ENCODE measurements around the gene ARHGEF6. TPM values are rescaled to one million over a fixed set of nuclear protein-coding genes. Genes with fewer than 3 reads are reported as not detected.

ARHGEF6 gene
- total RNA-seq, 1 experiment from 2014 or later = 5.1 TPM

- H3K4me3 Mint-ChIP-seq = no peak overlapping the region
- H3K27ac Mint-ChIP-seq = no peak overlapping the region
- no peaks in the 10 kb centered on the region for H3K9me3 Mint-ChIP-seq
- H3K4me1 Mint-ChIP-seq = peaks cover 20% of the 10 kb centered on the region
- TF ChIP-seq, protein P1, sequence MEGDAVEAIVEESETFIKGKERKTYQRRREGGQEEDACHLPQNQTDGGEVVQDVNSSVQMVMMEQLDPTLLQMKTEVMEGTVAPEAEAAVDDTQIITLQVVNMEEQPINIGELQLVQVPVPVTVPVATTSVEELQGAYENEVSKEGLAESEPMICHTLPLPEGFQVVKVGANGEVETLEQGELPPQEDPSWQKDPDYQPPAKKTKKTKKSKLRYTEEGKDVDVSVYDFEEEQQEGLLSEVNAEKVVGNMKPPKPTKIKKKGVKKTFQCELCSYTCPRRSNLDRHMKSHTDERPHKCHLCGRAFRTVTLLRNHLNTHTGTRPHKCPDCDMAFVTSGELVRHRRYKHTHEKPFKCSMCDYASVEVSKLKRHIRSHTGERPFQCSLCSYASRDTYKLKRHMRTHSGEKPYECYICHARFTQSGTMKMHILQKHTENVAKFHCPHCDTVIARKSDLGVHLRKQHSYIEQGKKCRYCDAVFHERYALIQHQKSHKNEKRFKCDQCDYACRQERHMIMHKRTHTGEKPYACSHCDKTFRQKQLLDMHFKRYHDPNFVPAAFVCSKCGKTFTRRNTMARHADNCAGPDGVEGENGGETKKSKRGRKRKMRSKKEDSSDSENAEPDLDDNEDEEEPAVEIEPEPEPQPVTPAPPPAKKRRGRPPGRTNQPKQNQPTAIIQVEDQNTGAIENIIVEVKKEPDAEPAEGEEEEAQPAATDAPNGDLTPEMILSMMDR (IDR thresholded peaks at IDR 0.05) = no peak
- TF ChIP-seq ZNF416 (CRISPR knock-in tag; IDR thresholded peaks at IDR 0.05) = no peak
- TF ChIP-seq NFATC4 (CRISPR knock-in tag; IDR thresholded peaks at IDR 0.05) = no peak
- TF ChIP-seq E2F1 (CRISPR knock-in tag; IDR thresholded peaks at IDR 0.05) = no peak
- no peak for TF ChIP-seq CREM (CRISPR knock-in tag; IDR thresholded peaks at IDR 0.05)
- no peak for TF ChIP-seq PREB (CRISPR knock-in tag; IDR thresholded peaks at IDR 0.05; ENCODE audit: borderline replicate concordance)
- no peak for TF ChIP-seq ZNF232 (CRISPR knock-in tag; IDR thresholded peaks at IDR 0.05)
- no peak for TF ChIP-seq ZMAT4 (CRISPR knock-in tag; IDR thresholded peaks at IDR 0.05)
- no peak for TF ChIP-seq SOX15 (CRISPR knock-in tag; IDR thresholded peaks at IDR 0.05)
- TF ChIP-seq, protein P2, sequence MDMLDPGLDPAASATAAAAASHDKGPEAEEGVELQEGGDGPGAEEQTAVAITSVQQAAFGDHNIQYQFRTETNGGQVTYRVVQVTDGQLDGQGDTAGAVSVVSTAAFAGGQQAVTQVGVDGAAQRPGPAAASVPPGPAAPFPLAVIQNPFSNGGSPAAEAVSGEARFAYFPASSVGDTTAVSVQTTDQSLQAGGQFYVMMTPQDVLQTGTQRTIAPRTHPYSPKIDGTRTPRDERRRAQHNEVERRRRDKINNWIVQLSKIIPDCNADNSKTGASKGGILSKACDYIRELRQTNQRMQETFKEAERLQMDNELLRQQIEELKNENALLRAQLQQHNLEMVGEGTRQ (CRISPR knock-in tag; IDR thresholded peaks at IDR 0.05) = no peak
- ChIA-PET CTCF (interaction anchor here (1.5 kb wide), 1 partner anchor 26 kb away, joined by 7 read pairs; no protein-coding TSS in a partner anchor), POLR2A (no interaction called here)
- ATAC-seq (no peak), DNase-seq (ENCODE audit: low spot score) (no peak)
- H3K27me3 Mint-ChIP-seq (ENCODE audit: low read depth) = no peaks in the 10 kb centered on the region; the same call in 1 of the 2 replicates
- no peaks in the 10 kb centered on the region for H3K36me3 Mint-ChIP-seq
Observed at GRCh38 chrX:136752346-136752745, 28.4 kb downstream of the ARHGEF6 start.

- Mint-ChIP-seq H3K9me3 (no peaks in the 10 kb centered on the region), H3K27ac (no peak overlapping the region), H3K4me3 (no peak overlapping the region), H3K27me3 (ENCODE audit: low read depth) (no peaks in the 10 kb centered on the region), H3K36me3 (no peaks in the 10 kb centered on the region), H3K4me1 (peaks cover 16% of the 10 kb centered on the region)
- DNase-seq (ENCODE audit: low spot score) (no peak), ATAC-seq (no peak)
- ChIA-PET POLR2A (no interaction called here), CTCF (no interaction called here)
- TF ChIP-seq, protein P3, sequence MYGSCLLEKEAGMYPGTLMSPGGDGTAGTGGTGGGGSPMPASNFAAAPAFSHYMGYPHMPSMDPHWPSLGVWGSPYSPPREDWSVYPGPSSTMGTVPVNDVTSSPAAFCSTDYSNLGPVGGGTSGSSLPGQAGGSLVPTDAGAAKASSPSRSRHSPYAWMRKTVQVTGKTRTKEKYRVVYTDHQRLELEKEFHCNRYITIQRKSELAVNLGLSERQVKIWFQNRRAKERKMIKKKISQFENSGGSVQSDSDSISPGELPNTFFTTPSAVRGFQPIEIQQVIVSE (CRISPR knock-in tag; IDR thresholded peaks at IDR 0.05; ENCODE audit: borderline replicate concordance) = no peak
- TF ChIP-seq, protein P4, sequence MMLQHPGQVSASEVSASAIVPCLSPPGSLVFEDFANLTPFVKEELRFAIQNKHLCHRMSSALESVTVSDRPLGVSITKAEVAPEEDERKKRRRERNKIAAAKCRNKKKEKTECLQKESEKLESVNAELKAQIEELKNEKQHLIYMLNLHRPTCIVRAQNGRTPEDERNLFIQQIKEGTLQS (CRISPR knock-in tag; conservative IDR thresholded peaks at IDR 0.05) = no peak
- TF ChIP-seq, protein P2 (CRISPR knock-in tag; IDR thresholded peaks at IDR 0.05) = no peak
- TF ChIP-seq NR2C2 (CRISPR knock-in tag; IDR thresholded peaks at IDR 0.05) = no peak
- no peak for TF ChIP-seq EMX1 (CRISPR knock-in tag; IDR thresholded peaks at IDR 0.05)
- no peak for TF ChIP-seq ZNF423 (CRISPR knock-in tag; IDR thresholded peaks at IDR 0.05)
- no peak for TF ChIP-seq ZBTB43 (CRISPR knock-in tag; IDR thresholded peaks at IDR 0.05)
- no peak for TF ChIP-seq ZSCAN18 (CRISPR knock-in tag; IDR thresholded peaks at IDR 0.05)
- TF ChIP-seq TP53 (CRISPR knock-in tag; IDR thresholded peaks at IDR 0.05) = no peak
- TF ChIP-seq TEAD1 (CRISPR knock-in tag; IDR thresholded peaks at IDR 0.05) = no peak
- no peak for TF ChIP-seq ERG (CRISPR knock-in tag; IDR thresholded peaks at IDR 0.05)
- no peak for TF ChIP-seq ATF1 (CRISPR knock-in tag; IDR thresholded peaks at IDR 0.05)
- no peak for TF ChIP-seq E2F1 (CRISPR knock-in tag; IDR thresholded peaks at IDR 0.05)
- no peak for TF ChIP-seq ZBTB21 (CRISPR knock-in tag; IDR thresholded peaks at IDR 0.05; ENCODE audit: borderline replicate concordance)
Observed at GRCh38 chrX:136750364-136750763, 30.4 kb downstream of the ARHGEF6 start.

Measured in WTC11 (cell line).